ENCODE results near the gene ETFBKMT. TPM values are rescaled to one million over a fixed set of nuclear protein-coding genes. Genes with fewer than 3 reads are reported as not detected.

The ETFBKMT gene
- total RNA-seq, result 0.52 and 0.84 TPM in 2 replicates

- Mint-ChIP-seq H3K9me3 (peaks cover 3% of the 10 kb centered on the region), H3K36me3 (ENCODE audit: low read depth) (peaks cover 2% of the 10 kb centered on the region), H3K4me3 (peak within 1 kb of the TSS; percentile 93), H3K4me1 (peaks cover 15% of the 10 kb centered on the region), H3K27me3 (no peaks in the 10 kb centered on the region), H3K27ac (peak within 1 kb of the TSS; percentile 99)
- DNase-seq, result peak; percentile 98
- intact Hi-C loops (cut with micrococcal nuclease), result loop anchor here (1.0 to 10.0 kb wide), 11 partner anchors 23 to 1096 kb away; partner anchors contain the start of genes AMN1, BICD1, RESF1 and SINHCAF
Measured at GRCh38 chr12:31659087-31659942, at the start of gene ETFBKMT. ETFBKMT (plus strand) TSS chr12:31659688; CDS start chr12:31661954, 2,266 bp downstream.

GRCh38 chr12:31612819-31613218 is 46.7 kb upstream of the ETFBKMT start:
- DNase-seq, result no peak
- Mint-ChIP-seq H3K27me3 (no peaks in the 10 kb centered on the region), H3K4me3 (no peak overlapping the region), H3K4me1 (no peaks in the 10 kb centered on the region), H3K27ac (no peak overlapping the region), H3K36me3 (ENCODE audit: low read depth) (no peaks in the 10 kb centered on the region), H3K9me3 (peaks cover 4% of the 10 kb centered on the region)
- intact Hi-C loops (cut with micrococcal nuclease), result no loop called here

- no peak for DNase-seq
- Mint-ChIP-seq H3K27me3 (peaks cover 2% of the 10 kb centered on the region), H3K4me1 (peaks cover 2% of the 10 kb centered on the region), H3K27ac (no peak overlapping the region), H3K36me3 (ENCODE audit: low read depth) (no peaks in the 10 kb centered on the region), H3K4me3 (no peak overlapping the region), H3K9me3 (no peaks in the 10 kb centered on the region)
- intact Hi-C loops (cut with micrococcal nuclease), result no loop called here
Measured at GRCh38 chr12:31618228-31619025, 41.1 kb upstream of the ETFBKMT start.

GRCh38 chr12:31620311-31620710 is 39.2 kb upstream of the ETFBKMT start:
- H3K4me3 Mint-ChIP-seq, result no peak overlapping the region
- H3K27me3 Mint-ChIP-seq, result peaks cover 2% of the 10 kb centered on the region
- H3K4me1 Mint-ChIP-seq, result peaks cover 2% of the 10 kb centered on the region
- H3K36me3 Mint-ChIP-seq (ENCODE audit: low read depth), result no peaks in the 10 kb centered on the region
- no peaks in the 10 kb centered on the region for H3K9me3 Mint-ChIP-seq
- H3K27ac Mint-ChIP-seq, result no peak overlapping the region
- intact Hi-C loops (cut with micrococcal nuclease), result no loop called here
- DNase-seq, result no peak

GRCh38 chr12:31622038-31622437 is 37.5 kb upstream of the ETFBKMT start:
- H3K9me3 Mint-ChIP-seq, result no peaks in the 10 kb centered on the region
- H3K27ac Mint-ChIP-seq, result no peak overlapping the region
- DNase-seq, result no peak
- H3K36me3 Mint-ChIP-seq (ENCODE audit: low read depth), result no peaks in the 10 kb centered on the region
- peaks cover 2% of the 10 kb centered on the region for H3K4me1 Mint-ChIP-seq
- intact Hi-C loops (cut with micrococcal nuclease), result no loop called here
- H3K4me3 Mint-ChIP-seq, result no peak overlapping the region
- peaks cover 2% of the 10 kb centered on the region for H3K27me3 Mint-ChIP-seq

GRCh38 chr12:31626270-31626995 is 33.1 kb upstream of the ETFBKMT start:
- H3K9me3 Mint-ChIP-seq, result no peaks in the 10 kb centered on the region
- H3K4me3 Mint-ChIP-seq, result no peak overlapping the region
- H3K27me3 Mint-ChIP-seq, result no peaks in the 10 kb centered on the region
- H3K27ac Mint-ChIP-seq, result no peak overlapping the region
- H3K4me1 Mint-ChIP-seq, result no peaks in the 10 kb centered on the region
- no peaks in the 10 kb centered on the region for H3K36me3 Mint-ChIP-seq (ENCODE audit: low read depth)
- DNase-seq, result no peak
- intact Hi-C loops (cut with micrococcal nuclease), result no loop called here

- Mint-ChIP-seq H3K27ac (no peak overlapping the region), H3K9me3 (no peaks in the 10 kb centered on the region), H3K27me3 (no peaks in the 10 kb centered on the region), H3K36me3 (ENCODE audit: low read depth) (no peaks in the 10 kb centered on the region), H3K4me1 (no peaks in the 10 kb centered on the region), H3K4me3 (no peak overlapping the region)
- no peak for DNase-seq
- intact Hi-C loops (cut with micrococcal nuclease), result no loop called here
Measured at GRCh38 chr12:31627456-31628054, 31.9 kb upstream of the ETFBKMT start.

- intact Hi-C loops (cut with micrococcal nuclease), result no loop called here
- Mint-ChIP-seq H3K9me3 (no peaks in the 10 kb centered on the region), H3K4me3 (no peak overlapping the region), H3K36me3 (ENCODE audit: low read depth) (no peaks in the 10 kb centered on the region), H3K4me1 (no peaks in the 10 kb centered on the region), H3K27ac (no peak overlapping the region), H3K27me3 (no peaks in the 10 kb centered on the region)
- DNase-seq, result no peak
Measured at GRCh38 chr12:31629756-31630732, 29.4 kb upstream of the ETFBKMT start.

- intact Hi-C loops (cut with micrococcal nuclease), result no loop called here
- H3K9me3 Mint-ChIP-seq, result no peaks in the 10 kb centered on the region
- no peak for DNase-seq
- H3K36me3 Mint-ChIP-seq (ENCODE audit: low read depth), result no peaks in the 10 kb centered on the region
- no peak overlapping the region for H3K27ac Mint-ChIP-seq
- no peak overlapping the region for H3K4me3 Mint-ChIP-seq
- H3K27me3 Mint-ChIP-seq, result no peaks in the 10 kb centered on the region
- H3K4me1 Mint-ChIP-seq, result peaks cover 1% of the 10 kb centered on the region
Measured at GRCh38 chr12:31631023-31631724, 28.3 kb upstream of the ETFBKMT start.

GRCh38 chr12:31631809-31632208 is 27.7 kb upstream of the ETFBKMT start:
- Mint-ChIP-seq H3K4me3 (no peak overlapping the region), H3K4me1 (peaks cover 6% of the 10 kb centered on the region), H3K27ac (no peak overlapping the region), H3K27me3 (no peaks in the 10 kb centered on the region), H3K9me3 (no peaks in the 10 kb centered on the region), H3K36me3 (ENCODE audit: low read depth) (no peaks in the 10 kb centered on the region)
- intact Hi-C loops (cut with micrococcal nuclease), result no loop called here
- DNase-seq, result no peak

- intact Hi-C loops (cut with micrococcal nuclease), result no loop called here
Measured at GRCh38 chr12:31633464-31633863, 26.0 kb upstream of the ETFBKMT start.

GRCh38 chr12:31634620-31635019 is 24.9 kb upstream of the ETFBKMT start:
- H3K27ac Mint-ChIP-seq, result no peak overlapping the region
- no peaks in the 10 kb centered on the region for H3K9me3 Mint-ChIP-seq
- no peaks in the 10 kb centered on the region for H3K27me3 Mint-ChIP-seq
- intact Hi-C loops (cut with micrococcal nuclease), result loop anchor here (5.0 kb wide), 1 partner anchor 787 kb away; no protein-coding TSS in a partner anchor
- H3K4me3 Mint-ChIP-seq, result no peak overlapping the region
- H3K4me1 Mint-ChIP-seq, result peaks cover 6% of the 10 kb centered on the region
- no peak for DNase-seq
- H3K36me3 Mint-ChIP-seq (ENCODE audit: low read depth), result no peaks in the 10 kb centered on the region

More at GRCh38 chr12:31633464-31633863, 26.0 kb upstream of the ETFBKMT start:
- H3K36me3 Mint-ChIP-seq (ENCODE audit: low read depth), result no peaks in the 10 kb centered on the region
- no peak overlapping the region for H3K4me3 Mint-ChIP-seq
- peaks cover 6% of the 10 kb centered on the region for H3K4me1 Mint-ChIP-seq
- no peaks in the 10 kb centered on the region for H3K9me3 Mint-ChIP-seq
- DNase-seq, result no peak
- no peak overlapping the region for H3K27ac Mint-ChIP-seq
- H3K27me3 Mint-ChIP-seq, result no peaks in the 10 kb centered on the region
